Stimulated activated CD4-positive, alpha-beta T cell treated with anti-CD3 and anti-CD28 coated beads, Interleukin-2, amount 100 ng/mL, for 24 hours (primary cell): ENCODE measurements around the gene OST4.
A peak's percentile ranks its signal among the peaks of the same experiment; 100 is the strongest.
"Not testable (repeated sequence)": the region's sequence is repeated elsewhere in the genome, so short reads cannot be mapped to it uniquely, and the experiment has no call there.

Experiments used
- DNase-seq, 2 donors: peaks; one replicate each; pipeline ENCODE4 v3.0.0-alpha.2; 2020

OST4 gene

GRCh38 chr2:27071277-27071989, at the start of gene OST4:
Gene OST4, minus strand, starts transcription at chr2:27071654.
- peak; percentile 91 to 94 for DNase-seq

- DNase-seq, result not testable (repeated sequence)
Observed at GRCh38 chr2:27119330-27119670, 47.8 kb upstream of the OST4 start.

GRCh38 chr2:27118525-27119329, 47.3 kb upstream of the OST4 start, which contains the start of gene CGREF1:
Gene CGREF1, minus strand, starts transcription at chr2:27119128. Its CDS starts 14,762 bp downstream, at chr2:27104366.
- peak in 1 of 2 donors; percentile 48 for DNase-seq

- no peak for DNase-seq
Observed at GRCh38 chr2:27117995-27118524, 46.6 kb upstream of the OST4 start.

- no peak for DNase-seq
Observed at GRCh38 chr2:27115519-27115918, 44.1 kb upstream of the OST4 start.

- DNase-seq, result not testable (repeated sequence)
Observed at GRCh38 chr2:27111392-27112078, 40.1 kb upstream of the OST4 start.

GRCh38 chr2:27110603-27111352, 39.3 kb upstream of the OST4 start:
- not testable (repeated sequence) for DNase-seq

- DNase-seq, result no peak
Observed at GRCh38 chr2:27109083-27109482, 37.6 kb upstream of the OST4 start.

- DNase-seq, result no peak
Observed at GRCh38 chr2:27108221-27108620, 36.8 kb upstream of the OST4 start.

GRCh38 chr2:27105981-27106380, 34.5 kb upstream of the OST4 start:
- DNase-seq, result no peak

GRCh38 chr2:27102329-27102728, 30.9 kb upstream of the OST4 start:
- DNase-seq, result no peak

GRCh38 chr2:27100036-27100435, 28.6 kb upstream of the OST4 start:
- no peak for DNase-seq

- no peak for DNase-seq
Observed at GRCh38 chr2:27099334-27099955, 28.0 kb upstream of the OST4 start.

- DNase-seq, result no peak
Observed at GRCh38 chr2:27097341-27097740, 25.9 kb upstream of the OST4 start.

GRCh38 chr2:27096748-27097297, 25.4 kb upstream of the OST4 start:
- no peak for DNase-seq

- DNase-seq, result peak; percentile 49 to 51
Observed at GRCh38 chr2:27095745-27096651, 24.5 kb upstream of the OST4 start.

GRCh38 chr2:27095427-27095744, 23.9 kb upstream of the OST4 start:
- DNase-seq, result no peak

- no peak for DNase-seq
Observed at GRCh38 chr2:27094353-27094984, 23.0 kb upstream of the OST4 start.

- DNase-seq, result no peak
Observed at GRCh38 chr2:27093430-27094352, 22.2 kb upstream of the OST4 start.
